ENCODE measurements around the gene HMCN1.

Gene HMCN1

GRCh38 chr1:185720633-185721272, 13.4 kb upstream of the HMCN1 start:
- in situ Hi-C loops (cut with MboI; ENCODE audit: low sequenced_read_pairs, unreplicated experiment): no loop called here
- DNase-seq (ENCODE audit: low spot score): no peak
- TF ChIP-seq CTCF (IDR thresholded peaks at IDR 0.05; ENCODE audit: borderline replicate concordance, control extremely low read depth, extremely low read depth, insufficient read depth, missing control alignments): peak; percentile 22

DNA sequence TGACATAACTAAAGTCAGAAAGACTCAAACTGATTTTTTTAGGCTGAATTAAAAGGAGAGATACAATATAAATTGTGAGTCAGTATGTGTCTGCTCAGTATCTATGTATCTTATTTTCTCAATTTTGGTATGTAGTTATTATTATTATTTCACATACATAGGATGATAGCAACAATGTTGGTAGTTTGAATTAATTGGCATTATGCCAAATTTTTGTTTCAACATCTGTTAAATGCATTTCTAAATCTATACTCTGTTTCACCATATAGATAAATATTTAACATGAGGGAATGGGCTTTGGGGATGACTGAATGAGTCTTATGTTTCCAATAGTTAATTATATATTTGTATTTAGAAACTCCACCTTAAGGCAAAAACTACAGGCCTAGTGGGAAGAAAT, 12.6 kb upstream of the HMCN1 start:
- no peak for TF ChIP-seq CTCF (IDR thresholded peaks at IDR 0.05; ENCODE audit: borderline replicate concordance, control extremely low read depth, extremely low read depth, insufficient read depth, missing control alignments)
- in situ Hi-C loops (cut with MboI; ENCODE audit: low sequenced_read_pairs, unreplicated experiment): no loop called here

DNA sequence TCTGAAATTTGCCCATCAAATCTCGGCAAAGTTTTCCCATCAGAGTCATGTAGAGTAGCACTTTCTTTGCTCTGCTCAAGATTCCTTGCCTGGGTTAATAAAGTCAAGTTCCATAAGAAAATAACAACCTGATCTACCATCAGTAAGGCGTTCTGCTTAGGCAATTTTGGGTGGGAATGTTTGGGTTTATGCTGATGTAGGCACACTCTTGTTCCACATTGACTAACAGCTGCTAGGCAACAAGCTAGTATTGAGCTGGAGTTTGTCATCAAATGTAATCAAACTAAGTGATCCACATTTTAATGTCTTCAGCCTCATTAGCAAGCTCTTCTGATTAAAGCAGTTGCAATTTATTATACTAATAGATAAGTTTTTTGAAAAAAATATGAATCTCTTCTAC, 12.1 kb upstream of the HMCN1 start:
- in situ Hi-C loops (cut with MboI; ENCODE audit: low sequenced_read_pairs, unreplicated experiment): no loop called here
- DNase-seq (ENCODE audit: low spot score): no peak
- TF ChIP-seq CTCF (IDR thresholded peaks at IDR 0.05; ENCODE audit: borderline replicate concordance, control extremely low read depth, extremely low read depth, insufficient read depth, missing control alignments): no peak

More for the DNA sequence above, 12.6 kb upstream of the HMCN1 start:
- no peak for DNase-seq (ENCODE audit: low spot score)

GRCh38 chr1:185727726-185728125, 6.5 kb upstream of the HMCN1 start:
- in situ Hi-C loops (cut with MboI; ENCODE audit: low sequenced_read_pairs, unreplicated experiment): no loop called here
- no peak for DNase-seq (ENCODE audit: low spot score)
- no peak for TF ChIP-seq CTCF (IDR thresholded peaks at IDR 0.05; ENCODE audit: borderline replicate concordance, control extremely low read depth, extremely low read depth, insufficient read depth, missing control alignments)

DNA sequence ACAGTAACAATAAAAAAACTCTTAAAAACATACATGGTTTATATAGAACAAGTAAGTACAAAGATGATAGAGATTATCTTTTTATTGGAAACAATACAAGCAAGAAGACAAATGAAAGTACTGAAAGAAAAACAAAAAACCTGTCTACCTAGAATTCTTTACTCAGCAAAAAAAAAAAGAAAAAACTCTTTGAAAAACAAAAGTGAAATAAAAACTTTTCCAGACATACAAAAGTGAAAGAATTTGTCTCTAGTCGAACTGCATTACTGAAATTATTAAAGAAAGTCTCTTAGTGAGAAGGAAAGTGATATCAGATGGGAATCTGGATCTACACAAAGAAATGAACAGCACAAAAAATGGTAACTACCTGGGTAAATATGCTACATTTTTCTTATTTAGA, 2.7 kb upstream of the HMCN1 start:
- no peak for DNase-seq (ENCODE audit: low spot score)
- in situ Hi-C loops (cut with MboI; ENCODE audit: low sequenced_read_pairs, unreplicated experiment): no loop called here
- TF ChIP-seq CTCF (IDR thresholded peaks at IDR 0.05; ENCODE audit: borderline replicate concordance, control extremely low read depth, extremely low read depth, insufficient read depth, missing control alignments): no peak

- TF ChIP-seq CTCF (IDR thresholded peaks at IDR 0.05; ENCODE audit: borderline replicate concordance, control extremely low read depth, extremely low read depth, insufficient read depth, missing control alignments): no peak
- in situ Hi-C loops (cut with MboI; ENCODE audit: low sequenced_read_pairs, unreplicated experiment): no loop called here
- DNase-seq (ENCODE audit: low spot score): no peak
These were observed 1.2 kb upstream of the HMCN1 start for GRCh38 chr1:185732951-185733350.
